ENCODE measurements around the gene FUBP1. TPM values are rescaled to one million over a fixed set of nuclear protein-coding genes. Genes with fewer than 3 reads are reported as not detected.

The FUBP1 gene
- total and polyA plus RNA-seq, 9 of the 15 experiments (the other 6 are each of a cell fraction or from before 2014, with no cell fraction given): 104 to 294 (median 213) TPM

- peaks cover 100% of the 10 kb centered on the region for H3K79me2 ChIP-seq (ENCODE audit: control insufficient read depth, insufficient read depth, low read length)
- in situ Hi-C loops (cut with MboI): loop anchor here (5.0 kb wide), 1 partner anchor 136 kb away; no protein-coding TSS in a partner anchor
- CTCF ChIA-PET (ENCODE audit: low intra/inter-chr PET ratio): interaction anchor here (4.2 kb wide), 1 partner anchor 138 kb away, joined by 31 read pairs; no protein-coding TSS in a partner anchor
- ATAC-seq (peak; percentile 9), FAIRE-seq (no peak), DNase-seq (ENCODE audit: extremely low read depth in 1 of 4, low spot score in 3 of 4) (peak in 3 of 4 experiments; percentile 22 to 51 (median 25))
- 2% methylated on average over 13 of the region's 13 CpGs for WGBS (ENCODE audit: insufficient coverage, low coverage, missing lambda C conversion rate)
- no TSS peak for BruUV-seq (replicated peaks)
- peaks cover 23% of the 10 kb centered on the region for H4K20me1 ChIP-seq (replicated peaks; ENCODE audit: control insufficient read depth, insufficient read depth, low read length)
- no peaks in the 10 kb centered on the region for H3K9me1 ChIP-seq (ENCODE audit: control insufficient read depth, insufficient read depth, low read length)
- 0 out of 5 replicates have a peak, but pooled peaks cover 0 to 9% of the 10 kb centered on the region in 2 experiments for H3K4me1 ChIP-seq (replicated peaks in 1 of 2; ENCODE audit: control insufficient read depth in 2 of 2, insufficient read depth in 2 of 2, low read length in 2 of 2)
- POLR2A ChIA-PET: interaction anchor here (0.8 to 7.9 kb wide), 10 partner anchors 9 to 135 kb away, joined by 3 to 199 read pairs (median 6); partner anchors contain the start of gene DNAJB4
- peak overlapping the region; percentile 84 to 100 for H3K9ac ChIP-seq (ENCODE audit: insufficient read depth in 1 of 2, low read depth in 2 of 2, low read length in 2 of 2)
- H3K27ac ChIP-seq (ENCODE audit: extremely low read depth, low read depth, low read length): peak overlapping the region; percentile 96; the same call in 2 of the 3 replicates
- TF ChIP-seq NRF1 (conservative IDR thresholded peaks at IDR 0.05 in 1 of 2, IDR thresholded peaks at IDR 0.05 in 1 of 2): peak; percentile 53 to 55; a peak in 3 of 4 replicates
- TF ChIP-seq EGR1 (conservative IDR thresholded peaks at IDR 0.05): 0 out of 2 replicates have a peak, but pooled peaks have one; percentile 5
- no peak for TF ChIP-seq DLX4 (CRISPR knock-in tag; IDR thresholded peaks at IDR 0.05)
- TF ChIP-seq RBFOX2 (IDR thresholded peaks at IDR 0.05; ENCODE audit: low read depth, low read length): 0 out of 2 replicates have a peak, but pooled peaks have one; percentile 6
- 0 out of 2 replicates have a peak, but pooled peaks have one; percentile 10 for TF ChIP-seq CEBPB (tag; IDR thresholded peaks at IDR 0.05)
- TF ChIP-seq KDM1A (IDR thresholded peaks at IDR 0.05): no peak
- no peak for TF ChIP-seq ZNF507 (tag; conservative IDR thresholded peaks at IDR 0.05)
- peak overlapping the region; percentile 91 for H3K4me2 ChIP-seq (ENCODE audit: insufficient read depth, low read length)
- intact Hi-C loops (cut with micrococcal nuclease): loop anchor here (5.0 to 10.0 kb wide), 2 partner anchors 78 to 294 kb away; partner anchors contain the start of gene ZZZ3
- H3K36me3 ChIP-seq (ENCODE audit: control insufficient read depth, insufficient read depth, low read length): peaks cover 57% of the 10 kb centered on the region
- H3K9me3 ChIP-seq (replicated peaks; ENCODE audit: control insufficient read depth, insufficient read depth, low read depth, low read length): no peaks in the 10 kb centered on the region
- no peaks in the 10 kb centered on the region for H3K27me3 ChIP-seq (ENCODE audit: control insufficient read depth in 2 of 2, insufficient read depth in 2 of 2, low read length in 2 of 2)
- peak overlapping the region; percentile 67 for H3K4me3 ChIP-seq
- H2AFZ ChIP-seq (ENCODE audit: low read depth, low read length): no peak overlapping the region
Observed at GRCh38 chr1:77976433-77977076, 2.3 kb downstream of the FUBP1 start.
